ENCODE measurements around the gene CTNNA1. TPM values are rescaled to one million over a fixed set of nuclear protein-coding genes. Genes with fewer than 3 reads are reported as not detected.
A peak's percentile ranks its signal among the peaks of the same experiment; 100 is the strongest.

CTNNA1 gene
- total RNA-seq, 1 donor from 2014 or later, result 359 TPM

DNA sequence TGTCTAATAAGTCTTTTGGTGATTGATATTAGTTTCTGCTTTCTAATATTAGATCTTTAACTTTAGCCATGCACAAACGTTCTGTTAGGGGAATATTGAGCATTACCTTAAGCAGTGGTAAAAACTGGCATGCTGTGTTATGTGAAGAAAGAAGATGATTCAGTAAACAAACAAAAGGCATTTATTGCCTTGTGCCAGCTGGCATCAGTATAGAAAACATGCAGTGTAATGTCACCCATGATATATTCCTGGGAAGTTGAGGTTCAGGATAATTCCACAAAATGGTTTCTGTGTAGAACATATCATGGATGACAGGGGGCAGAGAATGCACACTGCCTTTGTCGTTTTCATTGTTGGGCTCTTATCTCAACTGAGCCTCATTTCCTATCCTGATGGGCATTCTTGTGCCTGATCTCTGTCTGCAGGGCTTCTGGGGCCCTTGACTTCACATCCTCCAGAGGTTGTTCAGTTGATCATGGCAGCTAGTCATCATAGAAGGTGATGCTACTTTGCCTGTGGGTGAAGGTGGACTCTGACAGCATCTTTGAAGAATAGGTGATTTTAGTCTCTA is 97.7 kb downstream of the CTNNA1 start:
- peak; percentile 58 for FAIRE-seq
- peaks cover 27% of the 10 kb centered on the region for H3K4me1 Mint-ChIP-seq (ENCODE audit: low read depth, unreplicated experiment)
- H3K79me2 ChIP-seq (ENCODE audit: insufficient read depth, low read length), result peaks cover 93% of the 10 kb centered on the region

DNA sequence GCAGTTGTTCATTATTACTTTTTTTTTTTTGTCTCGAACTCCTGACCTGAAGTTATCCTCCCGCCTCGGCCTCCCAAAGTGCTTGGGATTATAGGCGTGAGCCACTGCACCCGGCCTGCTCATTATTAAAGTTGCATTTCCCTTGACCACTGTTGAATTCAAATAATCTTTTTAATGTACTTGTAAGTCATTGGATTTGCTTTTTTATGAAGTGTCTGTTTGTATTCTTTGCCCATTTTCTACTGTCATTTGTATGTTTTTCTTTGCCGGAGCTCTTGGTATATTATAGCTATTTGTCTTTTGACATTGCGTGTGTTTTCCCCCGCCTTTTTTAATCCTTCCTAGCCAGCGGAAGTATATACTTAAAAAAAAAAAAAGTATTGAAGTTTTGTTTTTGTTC is 99.9 kb downstream of the CTNNA1 start:
- FAIRE-seq, result no peak
- Histone ChIP-seq H3K27ac (ENCODE audit: low read depth, low read length) (no peak overlapping the region), H3K4me2 (ENCODE audit: low read length) (no peak overlapping the region), H3K4me1 (ENCODE audit: insufficient read depth, low read length) (no peaks in the 10 kb centered on the region), H3K27me3 (ENCODE audit: insufficient read depth, low read length) (no peaks in the 10 kb centered on the region), H3K36me3 (ENCODE audit: insufficient read depth, low read length) (no peaks in the 10 kb centered on the region), H4K20me1 (ENCODE audit: insufficient read depth, low read length) (peaks cover 81% of the 10 kb centered on the region), H3K9ac (ENCODE audit: low read length) (no peak overlapping the region), H2AFZ (ENCODE audit: low read depth, low read length) (no peak overlapping the region), H3K4me3 (ENCODE audit: insufficient read depth, low read depth, low read length) (no peak overlapping the region), H3K9me3 (ENCODE audit: insufficient read depth, low read depth, low read length) (no peaks in the 10 kb centered on the region), H3K79me2 (ENCODE audit: insufficient read depth, low read length) (peaks cover 93% of the 10 kb centered on the region)
- no peak for TF ChIP-seq EZH2 (IDR thresholded peaks at IDR 0.05; ENCODE audit: insufficient read depth, low read length)
- TF ChIP-seq, protein P1, sequence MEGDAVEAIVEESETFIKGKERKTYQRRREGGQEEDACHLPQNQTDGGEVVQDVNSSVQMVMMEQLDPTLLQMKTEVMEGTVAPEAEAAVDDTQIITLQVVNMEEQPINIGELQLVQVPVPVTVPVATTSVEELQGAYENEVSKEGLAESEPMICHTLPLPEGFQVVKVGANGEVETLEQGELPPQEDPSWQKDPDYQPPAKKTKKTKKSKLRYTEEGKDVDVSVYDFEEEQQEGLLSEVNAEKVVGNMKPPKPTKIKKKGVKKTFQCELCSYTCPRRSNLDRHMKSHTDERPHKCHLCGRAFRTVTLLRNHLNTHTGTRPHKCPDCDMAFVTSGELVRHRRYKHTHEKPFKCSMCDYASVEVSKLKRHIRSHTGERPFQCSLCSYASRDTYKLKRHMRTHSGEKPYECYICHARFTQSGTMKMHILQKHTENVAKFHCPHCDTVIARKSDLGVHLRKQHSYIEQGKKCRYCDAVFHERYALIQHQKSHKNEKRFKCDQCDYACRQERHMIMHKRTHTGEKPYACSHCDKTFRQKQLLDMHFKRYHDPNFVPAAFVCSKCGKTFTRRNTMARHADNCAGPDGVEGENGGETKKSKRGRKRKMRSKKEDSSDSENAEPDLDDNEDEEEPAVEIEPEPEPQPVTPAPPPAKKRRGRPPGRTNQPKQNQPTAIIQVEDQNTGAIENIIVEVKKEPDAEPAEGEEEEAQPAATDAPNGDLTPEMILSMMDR (IDR thresholded peaks at IDR 0.05; ENCODE audit: insufficient read depth, low read depth, low read length), result no peak
- Mint-ChIP-seq H3K9me3 (ENCODE audit: unreplicated experiment) (no peaks in the 10 kb centered on the region), H3K4me1 (ENCODE audit: low read depth, unreplicated experiment) (peaks cover 18% of the 10 kb centered on the region), H3K27me3 (ENCODE audit: low read depth, unreplicated experiment) (no peaks in the 10 kb centered on the region), H3K27ac (ENCODE audit: unreplicated experiment) (no peak overlapping the region), H3K36me3 (ENCODE audit: low read depth, unreplicated experiment) (peaks cover 4% of the 10 kb centered on the region), H3K4me3 (ENCODE audit: unreplicated experiment) (no peak overlapping the region)
- no peak for DNase-seq (ENCODE audit: low read depth)

More for the DNA sequence above, 97.7 kb downstream of the CTNNA1 start:
- TF ChIP-seq, protein P1 (IDR thresholded peaks at IDR 0.05; ENCODE audit: insufficient read depth, low read depth, low read length), result no peak
- TF ChIP-seq EZH2 (IDR thresholded peaks at IDR 0.05; ENCODE audit: insufficient read depth, low read length), result no peak
- Histone ChIP-seq H3K27me3 (ENCODE audit: insufficient read depth, low read length) (no peaks in the 10 kb centered on the region), H3K9ac (ENCODE audit: low read length) (no peak overlapping the region), H3K4me1 (ENCODE audit: insufficient read depth, low read length) (peaks cover 1% of the 10 kb centered on the region), H4K20me1 (ENCODE audit: insufficient read depth, low read length) (peaks cover 72% of the 10 kb centered on the region), H3K9me3 (ENCODE audit: insufficient read depth, low read depth, low read length) (no peaks in the 10 kb centered on the region), H2AFZ (ENCODE audit: low read depth, low read length) (no peak overlapping the region), H3K27ac (ENCODE audit: low read depth, low read length) (no peak overlapping the region), H3K4me3 (ENCODE audit: insufficient read depth, low read depth, low read length) (no peak overlapping the region), H3K4me2 (ENCODE audit: low read length) (no peak overlapping the region), H3K36me3 (ENCODE audit: insufficient read depth, low read length) (peaks cover 2% of the 10 kb centered on the region)
- Mint-ChIP-seq H3K9me3 (ENCODE audit: unreplicated experiment) (no peaks in the 10 kb centered on the region), H3K27me3 (ENCODE audit: low read depth, unreplicated experiment) (no peaks in the 10 kb centered on the region), H3K4me3 (ENCODE audit: unreplicated experiment) (no peak overlapping the region), H3K36me3 (ENCODE audit: low read depth, unreplicated experiment) (peaks cover 4% of the 10 kb centered on the region), H3K27ac (ENCODE audit: unreplicated experiment) (no peak overlapping the region)
- DNase-seq (ENCODE audit: low read depth), result no peak

DNA sequence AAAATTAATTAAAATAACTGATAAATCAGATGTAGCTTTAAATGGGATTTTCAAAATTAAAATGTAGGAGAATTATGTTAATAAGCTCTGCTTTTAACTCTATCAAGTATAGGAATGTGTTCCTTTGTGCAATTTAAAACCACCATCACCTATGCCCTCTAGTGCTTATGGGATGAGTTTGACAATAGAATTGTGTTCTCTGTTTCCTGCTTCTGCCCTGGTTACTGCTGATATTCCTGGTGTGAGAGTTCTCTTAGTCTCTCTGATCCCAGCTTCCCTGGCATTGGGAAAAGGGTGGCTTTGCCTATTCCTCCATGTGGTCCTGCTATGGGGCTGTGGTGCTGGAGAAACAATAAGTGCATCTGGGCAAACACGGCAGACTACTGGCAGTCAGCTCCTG is 113.8 kb downstream of the CTNNA1 start:
- Histone ChIP-seq H3K9ac (ENCODE audit: low read length) (no peak overlapping the region), H3K36me3 (ENCODE audit: insufficient read depth, low read length) (no peaks in the 10 kb centered on the region), H3K79me2 (ENCODE audit: insufficient read depth, low read length) (peaks cover 95% of the 10 kb centered on the region), H3K4me1 (ENCODE audit: insufficient read depth, low read length) (peaks cover 19% of the 10 kb centered on the region), H3K4me3 (ENCODE audit: insufficient read depth, low read depth, low read length) (no peak overlapping the region), H3K4me2 (ENCODE audit: low read length) (no peak overlapping the region), H3K9me3 (ENCODE audit: insufficient read depth, low read depth, low read length) (no peaks in the 10 kb centered on the region), H2AFZ (ENCODE audit: low read depth, low read length) (no peak overlapping the region), H3K27me3 (ENCODE audit: insufficient read depth, low read length) (no peaks in the 10 kb centered on the region), H4K20me1 (ENCODE audit: insufficient read depth, low read length) (peaks cover 65% of the 10 kb centered on the region), H3K27ac (ENCODE audit: low read depth, low read length) (no peak overlapping the region)
- H3K4me3 Mint-ChIP-seq (ENCODE audit: unreplicated experiment), result no peak overlapping the region
- peaks cover 3% of the 10 kb centered on the region for H3K36me3 Mint-ChIP-seq (ENCODE audit: low read depth, unreplicated experiment)
- no peak for DNase-seq (ENCODE audit: low read depth)
- H3K9me3 Mint-ChIP-seq (ENCODE audit: unreplicated experiment), result no peaks in the 10 kb centered on the region
- TF ChIP-seq, protein P1 (IDR thresholded peaks at IDR 0.05; ENCODE audit: insufficient read depth, low read depth, low read length), result no peak
- no peak for TF ChIP-seq EZH2 (IDR thresholded peaks at IDR 0.05; ENCODE audit: insufficient read depth, low read length)
- H3K4me1 Mint-ChIP-seq (ENCODE audit: low read depth, unreplicated experiment), result peaks cover 34% of the 10 kb centered on the region
- no peak overlapping the region for H3K27ac Mint-ChIP-seq (ENCODE audit: unreplicated experiment)
- no peak for FAIRE-seq
- H3K27me3 Mint-ChIP-seq (ENCODE audit: low read depth, unreplicated experiment), result no peaks in the 10 kb centered on the region

All from astrocyte (in vitro differentiated cells and primary cell).